DOHH2 (cell line): ENCODE measurements around the gene RAB37.

ENCODE experiments used
- EZH2phosphoT487 ChIP-seq: fragments of 200-600 bp; sonication (generic); IDR thresholded peaks from 2 replicates; pipeline ENCODE4 v1.6.1; 2017; ENCODE audit warnings: borderline replicate concordance, mild to moderate bottlenecking, antibody characterized with exemption, low read length, moderate library complexity, mixed read lengths
- TF ChIP-seq, protein P1 (sequence below): fragments of 200-600 bp; sonication (generic); IDR thresholded peaks from one replicate; pipeline ENCODE4 v1.5.1; 2014; ENCODE audit warnings: antibody characterized with exemption, mild to moderate bottlenecking, low read depth, low read length; ENCODE audit not compliant: poor library complexity, severe bottlenecking

DNA sequence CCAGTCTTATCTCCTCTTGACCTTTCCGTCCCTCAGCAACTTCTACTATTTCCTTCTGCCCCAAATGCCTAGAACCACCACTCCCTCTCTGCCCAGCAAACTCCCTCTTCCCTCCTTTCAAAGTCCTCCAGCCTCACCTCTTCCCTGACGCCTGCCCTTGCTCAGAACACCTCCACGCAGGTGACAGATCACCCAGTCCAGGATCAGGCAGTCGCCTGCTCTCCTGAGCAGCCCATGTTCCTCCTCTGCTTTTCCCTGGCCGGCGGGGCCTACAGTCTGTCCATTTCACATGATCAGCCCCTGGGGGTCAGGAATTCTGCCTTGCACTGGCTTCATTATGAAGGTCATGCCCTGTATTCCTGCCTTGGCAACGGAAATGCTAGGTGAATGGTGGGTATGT lies 24.8 kb upstream of the RAB37 start:
- TF ChIP-seq, protein P1, sequence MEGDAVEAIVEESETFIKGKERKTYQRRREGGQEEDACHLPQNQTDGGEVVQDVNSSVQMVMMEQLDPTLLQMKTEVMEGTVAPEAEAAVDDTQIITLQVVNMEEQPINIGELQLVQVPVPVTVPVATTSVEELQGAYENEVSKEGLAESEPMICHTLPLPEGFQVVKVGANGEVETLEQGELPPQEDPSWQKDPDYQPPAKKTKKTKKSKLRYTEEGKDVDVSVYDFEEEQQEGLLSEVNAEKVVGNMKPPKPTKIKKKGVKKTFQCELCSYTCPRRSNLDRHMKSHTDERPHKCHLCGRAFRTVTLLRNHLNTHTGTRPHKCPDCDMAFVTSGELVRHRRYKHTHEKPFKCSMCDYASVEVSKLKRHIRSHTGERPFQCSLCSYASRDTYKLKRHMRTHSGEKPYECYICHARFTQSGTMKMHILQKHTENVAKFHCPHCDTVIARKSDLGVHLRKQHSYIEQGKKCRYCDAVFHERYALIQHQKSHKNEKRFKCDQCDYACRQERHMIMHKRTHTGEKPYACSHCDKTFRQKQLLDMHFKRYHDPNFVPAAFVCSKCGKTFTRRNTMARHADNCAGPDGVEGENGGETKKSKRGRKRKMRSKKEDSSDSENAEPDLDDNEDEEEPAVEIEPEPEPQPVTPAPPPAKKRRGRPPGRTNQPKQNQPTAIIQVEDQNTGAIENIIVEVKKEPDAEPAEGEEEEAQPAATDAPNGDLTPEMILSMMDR, result no peak
- TF ChIP-seq EZH2phosphoT487, result no peak
